ENCODE data around the gene CRTAC1. TPM values are rescaled to one million over a fixed set of nuclear protein-coding genes. Genes with fewer than 3 reads are reported as not detected.

The CRTAC1 gene
- total RNA-seq, 1 donor from 2014 or later: 0.06 TPM

- TF ChIP-seq, protein P1, sequence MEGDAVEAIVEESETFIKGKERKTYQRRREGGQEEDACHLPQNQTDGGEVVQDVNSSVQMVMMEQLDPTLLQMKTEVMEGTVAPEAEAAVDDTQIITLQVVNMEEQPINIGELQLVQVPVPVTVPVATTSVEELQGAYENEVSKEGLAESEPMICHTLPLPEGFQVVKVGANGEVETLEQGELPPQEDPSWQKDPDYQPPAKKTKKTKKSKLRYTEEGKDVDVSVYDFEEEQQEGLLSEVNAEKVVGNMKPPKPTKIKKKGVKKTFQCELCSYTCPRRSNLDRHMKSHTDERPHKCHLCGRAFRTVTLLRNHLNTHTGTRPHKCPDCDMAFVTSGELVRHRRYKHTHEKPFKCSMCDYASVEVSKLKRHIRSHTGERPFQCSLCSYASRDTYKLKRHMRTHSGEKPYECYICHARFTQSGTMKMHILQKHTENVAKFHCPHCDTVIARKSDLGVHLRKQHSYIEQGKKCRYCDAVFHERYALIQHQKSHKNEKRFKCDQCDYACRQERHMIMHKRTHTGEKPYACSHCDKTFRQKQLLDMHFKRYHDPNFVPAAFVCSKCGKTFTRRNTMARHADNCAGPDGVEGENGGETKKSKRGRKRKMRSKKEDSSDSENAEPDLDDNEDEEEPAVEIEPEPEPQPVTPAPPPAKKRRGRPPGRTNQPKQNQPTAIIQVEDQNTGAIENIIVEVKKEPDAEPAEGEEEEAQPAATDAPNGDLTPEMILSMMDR (conservative IDR thresholded peaks at IDR 0.05; ENCODE audit: low read depth, low read length): no peak
- DNase-seq (ENCODE audit: low read depth): no peak
- H3K4me3 ChIP-seq (ENCODE audit: low read depth, low read length): no peak overlapping the region
Observed at GRCh38 chr10:97825020-97825760, 205.2 kb downstream of the CRTAC1 start.

DNA sequence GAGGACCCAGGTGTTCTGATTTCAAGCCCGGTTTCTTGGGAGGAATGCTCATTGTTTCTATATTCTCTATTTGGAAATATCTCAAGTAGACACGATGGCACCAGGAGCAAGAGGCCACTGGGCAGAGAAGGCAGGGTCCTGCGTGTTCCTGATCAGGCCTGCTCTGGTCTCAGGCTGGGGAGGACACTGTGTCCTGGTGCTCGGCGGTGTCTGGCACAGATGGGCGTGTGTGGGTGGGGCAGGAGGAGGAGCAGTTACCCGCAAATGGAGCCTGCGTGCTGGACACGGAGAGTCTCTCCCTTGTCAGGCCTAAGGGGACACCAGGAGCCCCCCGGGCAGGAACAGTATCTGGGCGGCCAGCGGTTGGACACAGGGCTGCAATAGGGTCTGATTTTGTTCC is 206.7 kb downstream of the CRTAC1 start:
- no peak for DNase-seq (ENCODE audit: low read depth)
- no peak overlapping the region for H3K4me3 ChIP-seq (ENCODE audit: low read depth, low read length)
- TF ChIP-seq, protein P1 (conservative IDR thresholded peaks at IDR 0.05; ENCODE audit: low read depth, low read length): no peak

- peak; percentile 41 for DNase-seq (ENCODE audit: low read depth)
- no peak overlapping the region for H3K4me3 ChIP-seq (ENCODE audit: low read depth, low read length)
- TF ChIP-seq, protein P1 (conservative IDR thresholded peaks at IDR 0.05; ENCODE audit: low read depth, low read length): peak; percentile 16
Observed at GRCh38 chr10:97822261-97822687, 208.1 kb downstream of the CRTAC1 start.

DNA sequence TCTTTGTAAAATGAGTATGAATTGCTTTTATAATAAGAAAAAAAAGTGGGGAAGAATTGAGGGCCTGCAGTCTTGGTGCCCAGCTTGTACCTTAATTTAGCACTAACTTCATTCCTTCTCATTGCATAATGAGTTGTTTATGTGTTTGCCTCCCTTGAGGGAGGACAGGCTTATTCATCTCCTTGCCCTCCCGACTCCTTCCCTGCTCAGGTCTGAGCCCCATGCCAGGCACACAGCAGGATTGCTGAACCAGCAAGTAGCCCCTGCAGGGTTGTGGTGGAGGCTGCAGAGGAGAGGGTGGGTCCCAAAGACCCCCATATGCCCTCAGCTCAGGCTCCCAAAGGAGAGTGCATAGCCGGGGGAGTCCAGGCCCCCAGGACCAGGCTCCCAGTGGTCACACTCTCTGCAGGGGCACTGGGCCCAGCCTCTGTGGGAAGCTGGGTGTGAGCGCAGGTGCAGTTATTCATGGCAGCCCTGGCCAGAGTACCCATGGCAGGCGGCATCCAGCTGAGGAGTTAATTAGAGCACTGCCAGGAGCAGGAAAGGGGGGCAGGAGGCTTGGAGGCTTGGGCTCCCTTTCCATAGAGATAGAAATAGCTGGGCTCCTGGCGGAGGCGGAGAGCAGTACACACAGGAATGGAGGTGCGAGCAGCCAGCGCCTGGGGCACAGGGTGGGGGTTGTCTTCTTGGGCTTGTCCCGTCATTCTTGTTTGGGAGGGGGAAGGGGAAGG is 208.9 kb downstream of the CRTAC1 start:
- no peak for DNase-seq (ENCODE audit: low read depth)
- TF ChIP-seq, protein P1 (conservative IDR thresholded peaks at IDR 0.05; ENCODE audit: low read depth, low read length): no peak
- no peak overlapping the region for H3K4me3 ChIP-seq (ENCODE audit: low read depth, low read length)

DNA sequence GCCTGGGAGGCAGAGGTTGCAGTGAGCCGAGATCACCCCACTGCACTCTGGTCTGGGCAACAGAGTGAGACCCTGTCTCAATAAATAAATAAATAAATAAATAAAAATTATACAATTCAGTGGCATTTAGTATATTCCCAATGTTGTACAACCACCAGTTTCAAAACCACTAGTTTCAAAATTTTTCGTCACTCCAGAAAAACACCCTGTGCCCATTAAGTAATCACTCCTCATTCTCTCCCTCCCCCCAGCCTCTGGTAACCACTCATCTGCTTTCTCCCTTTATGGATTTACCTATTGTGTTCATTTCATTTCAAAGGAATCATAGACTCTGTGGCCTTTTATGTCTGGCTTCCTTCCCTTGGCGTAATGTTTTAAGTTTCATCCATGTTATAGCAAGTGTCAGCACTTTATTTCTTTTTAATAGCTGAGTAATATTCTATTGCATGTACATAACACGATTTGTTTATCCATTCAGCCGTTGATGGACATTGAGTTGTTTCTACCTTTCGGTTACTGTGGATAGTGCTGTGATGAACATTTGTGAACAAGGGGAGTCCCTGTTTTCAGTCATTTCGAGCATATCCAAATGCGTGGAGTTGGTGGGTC is 210.2 kb downstream of the CRTAC1 start:
- H3K4me3 ChIP-seq (ENCODE audit: low read depth, low read length): no peak overlapping the region
- no peak for DNase-seq (ENCODE audit: low read depth)
- TF ChIP-seq, protein P1 (conservative IDR thresholded peaks at IDR 0.05; ENCODE audit: low read depth, low read length): no peak

DNA sequence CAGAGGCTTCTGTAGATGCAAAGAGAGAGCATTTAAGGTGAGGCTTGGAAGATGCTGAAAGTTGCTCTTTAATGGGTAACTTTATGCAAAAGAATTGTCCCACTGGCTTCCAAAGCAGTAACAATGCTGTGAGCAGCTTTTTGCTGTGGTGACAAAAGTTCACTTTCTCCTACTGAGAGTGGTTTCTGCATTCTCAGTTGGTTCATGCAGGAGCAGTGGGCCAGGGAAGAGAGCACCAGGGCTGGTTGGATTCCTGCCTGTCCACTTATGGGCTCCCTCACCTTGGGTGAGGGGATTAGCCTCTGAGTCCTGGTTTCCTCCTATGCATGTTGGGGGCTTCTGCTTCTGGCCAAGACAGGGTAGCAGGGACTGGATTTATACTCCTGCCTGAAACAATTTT is 211.8 kb downstream of the CRTAC1 start:
- no peak for DNase-seq (ENCODE audit: low read depth)
- no peak overlapping the region for H3K4me3 ChIP-seq (ENCODE audit: low read depth, low read length)
- TF ChIP-seq, protein P1 (conservative IDR thresholded peaks at IDR 0.05; ENCODE audit: low read depth, low read length): no peak
